Measurements from ENCODE around the gene GHR.
A peak's percentile ranks its signal among the peaks of the same experiment; 100 is the strongest.

The GHR gene

GRCh38 chr5:42461507-42461906 is 38.3 kb downstream of the GHR start:
- FAIRE-seq: no peak
- no peak for DNase-seq (ENCODE audit: low spot score)

GRCh38 chr5:42462083-42462482 is 38.8 kb downstream of the GHR start:
- FAIRE-seq: no peak
- no peak for DNase-seq (ENCODE audit: low spot score)

- DNase-seq (ENCODE audit: low spot score) (no peak), FAIRE-seq (no peak)
Observed at GRCh38 chr5:42467572-42467971, 44.3 kb downstream of the GHR start.

- FAIRE-seq (no peak), DNase-seq (ENCODE audit: low spot score) (no peak)
Observed at GRCh38 chr5:42467981-42468524, 44.8 kb downstream of the GHR start.

- no peak for FAIRE-seq
- no peak for DNase-seq (ENCODE audit: low spot score)
Observed at GRCh38 chr5:42483472-42484154, 60.4 kb downstream of the GHR start.

GRCh38 chr5:42487077-42487476 is 63.8 kb downstream of the GHR start:
- FAIRE-seq (no peak), DNase-seq (ENCODE audit: low spot score) (no peak)

- no peak for DNase-seq (ENCODE audit: low spot score)
- FAIRE-seq: no peak
Observed at GRCh38 chr5:42487821-42488220, 64.6 kb downstream of the GHR start.

- DNase-seq (ENCODE audit: low spot score) (no peak), FAIRE-seq (no peak)
Observed at GRCh38 chr5:42490831-42491230, 67.6 kb downstream of the GHR start.

- no peak for FAIRE-seq
- no peak for DNase-seq (ENCODE audit: low spot score)
Observed at GRCh38 chr5:42491699-42492098, 68.5 kb downstream of the GHR start.

- FAIRE-seq (no peak), DNase-seq (ENCODE audit: low spot score) (no peak)
Observed at GRCh38 chr5:42492974-42493373, 69.7 kb downstream of the GHR start.

- no peak for FAIRE-seq
- no peak for DNase-seq (ENCODE audit: low spot score)
Observed at GRCh38 chr5:42494414-42494813, 71.2 kb downstream of the GHR start.

- DNase-seq (ENCODE audit: low spot score) (no peak), FAIRE-seq (no peak)
Observed at GRCh38 chr5:42495914-42496313, 72.7 kb downstream of the GHR start.

GRCh38 chr5:42496397-42497156 is 73.3 kb downstream of the GHR start:
- DNase-seq (ENCODE audit: low spot score) (no peak), FAIRE-seq (no peak)

GRCh38 chr5:42498000-42498399 is 74.8 kb downstream of the GHR start:
- no peak for FAIRE-seq

GRCh38 chr5:42499016-42499415 is 75.8 kb downstream of the GHR start:
- FAIRE-seq (no peak), DNase-seq (ENCODE audit: low spot score) (no peak)

More at GRCh38 chr5:42498000-42498399, 74.8 kb downstream of the GHR start:
- DNase-seq (ENCODE audit: low spot score): no peak

GRCh38 chr5:42500003-42500599 is 76.9 kb downstream of the GHR start:
- DNase-seq (ENCODE audit: low spot score): no peak

GRCh38 chr5:42502613-42503470 is 79.6 kb downstream of the GHR start:
- FAIRE-seq: peak; percentile 45
- no peak for DNase-seq (ENCODE audit: low spot score)

More at GRCh38 chr5:42500003-42500599, 76.9 kb downstream of the GHR start:
- no peak for FAIRE-seq

GRCh38 chr5:42506662-42507061 is 83.4 kb downstream of the GHR start:
- DNase-seq (ENCODE audit: low spot score) (no peak), FAIRE-seq (no peak)

GRCh38 chr5:42507451-42508097 is 84.3 kb downstream of the GHR start:
- FAIRE-seq (no peak), DNase-seq (ENCODE audit: low spot score) (no peak)

GRCh38 chr5:42513246-42513645 is 90.0 kb downstream of the GHR start:
- DNase-seq (ENCODE audit: low spot score): no peak
- FAIRE-seq: no peak

- DNase-seq (ENCODE audit: low spot score) (no peak), FAIRE-seq (no peak)
Observed at GRCh38 chr5:42514754-42515153, 91.5 kb downstream of the GHR start.
